Activated naive CD4-positive, alpha-beta T cell treated with anti-CD3 and anti-CD28 coated beads for 36 hours (primary cell): ENCODE data around the gene PSMC1. TPM values are rescaled to one million over a fixed set of nuclear protein-coding genes. Genes with fewer than 3 reads are reported as not detected.

Experiments
- CTCF ChIA-PET: fragments of 350-600 bp; sonication (Branson Sonifier 250); formaldehyde crosslinking; loops from one replicate; lab custom pipeline; 2021; ENCODE audit warnings: antibody characterized with exemption; lab: Charles Lee
- DNase-seq: peaks from one replicate; pipeline ENCODE4 v3.0.0-alpha.2; 2020
- H3K27ac Mint-ChIP-seq: one replicate; pipeline ENCODE4 v1.8.0; 2021; ENCODE audit warnings: mild to moderate bottlenecking, mixed read lengths
- H3K27me3 Mint-ChIP-seq: one replicate; pipeline ENCODE4 v1.8.0; 2021; ENCODE audit warnings: low read depth, mixed read lengths
- H3K36me3 Mint-ChIP-seq: one replicate; pipeline ENCODE4 v1.8.0; 2021; ENCODE audit warnings: low read depth, mixed read lengths
- H3K4me1 Mint-ChIP-seq: one replicate; pipeline ENCODE4 v1.8.0; 2021; ENCODE audit warnings: low read depth, mixed read lengths
- H3K4me3 Mint-ChIP-seq: one replicate; pipeline ENCODE4 v1.8.0; 2021; ENCODE audit warnings: mild to moderate bottlenecking, moderate library complexity, mixed read lengths
- H3K9me3 Mint-ChIP-seq: one replicate; pipeline ENCODE4 v1.8.0; 2021; ENCODE audit warnings: mixed read lengths
- intact Hi-C: fragments of 100-400 bp; cut with micrococcal nuclease; formaldehyde crosslinking; loops from one replicate; pipeline ENCODE4 v1.15.1; 2023
- total RNA-seq, 2 experiments: library from RNA; stranded (reverse); gene quantifications; one replicate each; pipeline ENCODE4 v1.2.3, GENCODE V29; 2021

The PSMC1 gene
- total RNA-seq, 2 experiments from 2014 or later, result 102 to 105 TPM

DNA sequence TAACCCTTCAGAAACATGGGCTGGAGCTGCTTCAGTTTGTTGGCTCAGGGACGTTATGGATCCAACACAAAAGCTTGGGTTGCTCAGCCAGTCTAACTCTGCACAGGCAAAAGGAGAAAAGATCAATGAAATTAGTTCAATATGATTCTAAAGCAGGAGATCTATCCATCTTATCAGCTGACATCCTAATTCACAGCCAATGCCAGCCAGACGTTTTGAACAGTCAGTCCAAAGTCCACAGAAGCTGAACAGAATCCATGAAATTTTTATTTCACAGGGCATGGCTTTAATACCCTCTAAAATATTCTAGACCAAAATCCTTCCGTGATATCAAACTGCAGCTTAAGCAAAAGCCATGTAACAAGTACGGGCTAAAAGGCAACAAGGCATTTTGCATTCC lies 61.7 kb downstream of the PSMC1 start:
- CTCF ChIA-PET, result no interaction called here
- intact Hi-C loops, result no loop called here
- no peak for DNase-seq
- H3K4me3 Mint-ChIP-seq, result no peak overlapping the region
- no peak overlapping the region for H3K27ac Mint-ChIP-seq
- H3K9me3 Mint-ChIP-seq, result peaks cover 7% of the 10 kb centered on the region
- peaks cover 28% of the 10 kb centered on the region for H3K4me1 Mint-ChIP-seq
- H3K36me3 Mint-ChIP-seq, result peaks cover 25% of the 10 kb centered on the region
- H3K27me3 Mint-ChIP-seq, result no peaks in the 10 kb centered on the region

DNA sequence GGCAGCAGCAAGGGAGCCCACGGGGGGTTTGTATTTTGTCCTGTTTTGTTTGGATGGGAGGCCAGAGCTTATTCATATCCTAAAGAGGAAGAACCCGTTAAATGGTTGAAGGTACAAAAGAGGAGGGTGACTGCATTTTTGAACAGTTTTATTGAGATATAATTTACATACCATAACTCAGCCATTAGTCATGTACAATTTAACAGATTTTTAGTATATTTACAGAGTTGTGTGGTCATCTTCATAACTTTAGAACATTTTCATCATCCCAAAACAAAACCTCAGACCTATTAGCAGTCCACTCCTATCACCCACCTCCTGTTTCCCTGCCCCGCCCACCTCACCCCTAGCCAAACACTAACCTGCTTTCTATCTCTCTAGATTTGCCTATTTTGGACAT lies 62.8 kb downstream of the PSMC1 start:
- no peak for DNase-seq
- CTCF ChIA-PET, result no interaction called here
- H3K27ac Mint-ChIP-seq, result no peak overlapping the region
- H3K4me1 Mint-ChIP-seq, result peaks cover 33% of the 10 kb centered on the region
- peaks cover 7% of the 10 kb centered on the region for H3K9me3 Mint-ChIP-seq
- intact Hi-C loops, result no loop called here
- no peak overlapping the region for H3K4me3 Mint-ChIP-seq
- H3K27me3 Mint-ChIP-seq, result no peaks in the 10 kb centered on the region
- peaks cover 30% of the 10 kb centered on the region for H3K36me3 Mint-ChIP-seq

DNA sequence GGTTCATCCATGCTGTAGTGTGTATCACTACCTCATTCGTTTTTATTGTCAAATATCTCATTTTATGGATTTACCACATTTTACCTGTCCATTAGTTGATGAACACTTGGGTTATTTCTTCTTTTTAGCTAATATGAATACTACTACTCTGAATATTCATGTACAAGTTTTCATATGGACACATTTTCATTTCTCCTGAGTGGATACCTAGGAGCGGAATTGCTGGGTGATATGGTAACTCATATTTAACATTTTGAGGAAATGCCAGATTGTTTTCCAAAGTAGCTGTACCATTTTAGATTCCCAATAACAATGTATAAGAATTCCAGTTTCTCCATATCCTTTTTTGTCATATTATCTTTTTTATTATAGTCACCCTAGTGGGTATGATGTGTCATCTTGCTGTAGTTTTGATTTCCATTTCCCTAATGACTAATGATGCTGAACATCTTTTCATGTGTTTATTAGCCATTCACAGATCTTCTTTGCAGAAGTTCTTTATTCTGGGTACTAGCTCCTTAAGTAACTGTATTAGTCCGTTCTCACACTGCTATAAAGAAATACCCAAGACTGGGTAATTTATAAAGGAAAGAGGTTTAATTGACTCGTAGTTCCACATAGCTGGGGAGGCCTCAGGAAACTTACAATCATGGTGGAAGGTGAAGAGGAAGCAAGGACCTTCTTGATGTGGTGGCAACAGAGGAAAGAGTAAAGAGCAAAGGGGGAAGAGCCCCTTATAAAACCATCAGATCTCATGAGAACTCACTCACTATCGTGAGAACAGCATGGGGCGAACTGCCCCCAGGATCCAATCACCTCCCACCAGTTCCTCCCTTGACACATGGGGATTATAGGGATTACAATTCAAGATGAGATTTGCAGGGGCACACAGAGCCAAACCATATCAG lies 63.5 kb downstream of the PSMC1 start:
- CTCF ChIA-PET, result interaction anchor here (0.6 kb wide), 1 partner anchor 30 kb away, joined by 3 read pairs; no protein-coding TSS in a partner anchor
- H3K9me3 Mint-ChIP-seq, result peaks cover 7% of the 10 kb centered on the region
- no peaks in the 10 kb centered on the region for H3K27me3 Mint-ChIP-seq
- no peak overlapping the region for H3K4me3 Mint-ChIP-seq
- DNase-seq, result no peak
- peak overlapping the region; percentile 87 for H3K27ac Mint-ChIP-seq
- intact Hi-C loops, result loop anchor here (1.0 kb wide), 2 partner anchors 11 to 63 kb away; partner anchors contain the start of gene NRDE2
- peaks cover 34% of the 10 kb centered on the region for H3K4me1 Mint-ChIP-seq
- peaks cover 33% of the 10 kb centered on the region for H3K36me3 Mint-ChIP-seq

DNA sequence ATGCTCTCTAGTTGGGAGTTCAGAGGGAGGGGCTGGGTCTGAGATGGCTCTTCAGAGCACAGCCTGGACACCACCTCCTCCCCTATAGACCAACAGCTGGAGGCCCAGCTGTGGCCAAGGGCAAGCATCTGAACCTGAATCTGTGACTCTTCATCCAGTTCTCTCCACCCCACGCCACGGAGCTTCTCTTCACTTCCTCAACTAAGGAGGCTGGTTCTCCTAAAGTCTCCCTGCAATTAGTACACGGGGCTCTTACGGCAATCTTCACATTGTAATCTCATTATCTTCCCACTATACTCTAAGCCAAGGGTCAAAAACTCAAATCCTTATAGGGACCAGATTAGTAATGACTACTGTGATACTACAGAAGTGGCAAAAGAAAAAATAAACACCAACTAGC lies 65.5 kb downstream of the PSMC1 start:
- Mint-ChIP-seq H3K27ac (no peak overlapping the region), H3K36me3 (peaks cover 24% of the 10 kb centered on the region), H3K4me1 (peaks cover 38% of the 10 kb centered on the region), H3K9me3 (peaks cover 7% of the 10 kb centered on the region), H3K4me3 (no peak overlapping the region), H3K27me3 (no peaks in the 10 kb centered on the region)
- intact Hi-C loops, result no loop called here
- no peak for DNase-seq
- CTCF ChIA-PET, result interaction anchor here (1.0 kb wide), 1 partner anchor 375 kb away, joined by 3 read pairs; no protein-coding TSS in a partner anchor

Other genes starting within 250 kb of the PSMC1 start
- gene KCNK13, start 194.6 kb upstream of the PSMC1 start, total RNA-seq, result not detected
- 10 to 100 TPM; 22.0 to 23.1 TPM for gene NRDE2, start 75.4 kb downstream of the PSMC1 start, total RNA-seq
- gene CALM1, start 140.5 kb downstream of the PSMC1 start, total RNA-seq, result 100 to 1,000 TPM; 404 to 409 TPM